ENCODE data around the gene LOXHD1. TPM values are rescaled to one million over a fixed set of nuclear protein-coding genes. Genes with fewer than 3 reads are reported as not detected.

LOXHD1 gene
- total RNA-seq, 2 experiments from 2014 or later, result 0.11 to 0.45 TPM

DNA sequence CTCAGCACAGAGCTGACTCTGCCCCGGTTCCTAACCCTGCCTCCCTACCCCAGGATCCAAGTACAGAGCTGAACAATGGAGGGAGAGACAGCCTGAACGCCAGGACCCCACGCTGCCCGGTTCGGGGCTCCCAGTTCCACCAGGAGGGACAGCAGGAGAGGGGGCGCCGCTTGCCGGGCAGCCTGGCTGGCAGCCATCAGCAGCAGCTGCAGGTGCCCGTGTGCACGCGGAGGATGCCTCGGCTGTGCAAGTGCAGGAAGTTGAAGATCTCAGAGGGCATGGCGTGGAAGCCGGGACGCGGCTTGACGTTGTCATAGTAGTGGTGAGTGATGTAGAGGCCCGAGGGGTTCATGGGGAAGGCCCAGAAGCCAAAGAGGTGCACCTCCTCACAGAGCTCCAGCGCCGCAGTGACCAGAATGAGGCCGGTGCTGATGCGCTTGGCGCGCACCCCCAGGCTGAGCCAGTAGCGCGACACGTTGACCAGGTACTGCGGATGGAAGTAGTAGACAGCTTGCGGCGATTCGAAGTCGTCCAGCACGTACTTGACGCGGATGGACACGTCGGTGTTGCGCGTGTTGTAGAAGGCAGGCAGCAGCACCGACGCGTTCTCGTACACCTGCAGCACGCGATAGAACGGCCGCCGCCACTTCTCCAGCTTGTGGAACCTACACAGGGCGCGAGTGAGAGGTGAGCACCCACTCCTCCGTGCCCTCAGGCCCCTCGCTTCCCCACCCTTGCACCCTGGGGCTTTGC is 23.0 kb upstream of the LOXHD1 start:
- DNase-seq, result no peak
- ATAC-seq, result no peak
- ChIA-PET CTCF (no interaction called here), POLR2A (no interaction called here)
- no peaks in the 10 kb centered on the region for H3K36me3 Mint-ChIP-seq (ENCODE audit: low read depth)
- H3K4me3 Mint-ChIP-seq, result no peak overlapping the region
- H3K4me1 Mint-ChIP-seq (ENCODE audit: low read depth), result no peaks in the 10 kb centered on the region
- H3K27ac Mint-ChIP-seq, result no peak overlapping the region
- no peaks in the 10 kb centered on the region for H3K9me3 Mint-ChIP-seq
- TF ChIP-seq CTCF (IDR thresholded peaks at IDR 0.05), result no peak
- peaks cover 9% of the 10 kb centered on the region for H3K27me3 Mint-ChIP-seq
- intact Hi-C loops (cut with micrococcal nuclease), result no loop called here

DNA sequence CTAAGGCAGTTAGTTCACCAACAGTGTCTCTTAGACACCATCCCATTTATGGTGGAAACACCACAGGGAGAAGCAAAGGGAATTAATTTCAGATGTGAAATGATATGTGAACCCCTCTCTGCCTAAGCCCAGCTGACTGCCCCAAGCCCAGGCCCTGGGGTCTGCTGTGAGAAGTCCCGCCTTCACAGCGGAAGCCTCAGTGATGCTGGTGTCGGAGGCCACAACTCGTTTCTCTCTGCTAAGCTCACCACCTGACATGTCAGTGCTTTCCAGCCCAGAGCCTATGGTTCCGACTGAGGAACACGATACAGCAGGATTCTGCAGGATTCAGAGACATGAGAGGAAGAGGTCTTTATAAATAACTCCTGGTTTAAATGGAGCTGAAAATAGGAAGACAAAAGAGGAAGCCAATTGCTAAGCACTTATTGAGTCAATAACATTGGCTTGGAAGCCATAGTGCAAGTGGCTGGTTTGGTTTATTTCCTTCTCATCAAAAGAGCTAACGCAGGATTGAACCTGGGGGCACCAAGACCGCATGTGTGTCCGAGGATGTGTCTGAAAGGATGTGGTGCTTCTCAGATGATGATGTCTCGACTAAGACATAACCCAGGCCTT is 21.9 kb upstream of the LOXHD1 start:
- ChIA-PET CTCF (no interaction called here), POLR2A (no interaction called here)
- intact Hi-C loops (cut with micrococcal nuclease), result no loop called here
- DNase-seq (no peak), ATAC-seq (no peak)
- no peaks in the 10 kb centered on the region for H3K9me3 Mint-ChIP-seq
- no peak for TF ChIP-seq CTCF (IDR thresholded peaks at IDR 0.05)
- peaks cover 14% of the 10 kb centered on the region for H3K27me3 Mint-ChIP-seq
- no peak overlapping the region for H3K4me3 Mint-ChIP-seq
- H3K4me1 Mint-ChIP-seq (ENCODE audit: low read depth), result no peaks in the 10 kb centered on the region
- no peaks in the 10 kb centered on the region for H3K36me3 Mint-ChIP-seq (ENCODE audit: low read depth)
- no peak overlapping the region for H3K27ac Mint-ChIP-seq

GRCh38 chr18:46678041-46678440 is 21.0 kb upstream of the LOXHD1 start:
- Mint-ChIP-seq H3K4me1 (ENCODE audit: low read depth) (no peaks in the 10 kb centered on the region), H3K27ac (no peak overlapping the region), H3K4me3 (no peak overlapping the region), H3K36me3 (ENCODE audit: low read depth) (no peaks in the 10 kb centered on the region), H3K27me3 (peaks cover 14% of the 10 kb centered on the region), H3K9me3 (no peaks in the 10 kb centered on the region)
- ATAC-seq, result no peak
- no peak for TF ChIP-seq CTCF (IDR thresholded peaks at IDR 0.05)
- no peak for DNase-seq
- ChIA-PET CTCF (no interaction called here), POLR2A (no interaction called here)
- intact Hi-C loops (cut with micrococcal nuclease), result no loop called here

GRCh38 chr18:46677611-46678010 is 20.6 kb upstream of the LOXHD1 start:
- Mint-ChIP-seq H3K4me1 (ENCODE audit: low read depth) (peaks cover 4% of the 10 kb centered on the region), H3K27me3 (peaks cover 14% of the 10 kb centered on the region), H3K9me3 (no peaks in the 10 kb centered on the region), H3K36me3 (ENCODE audit: low read depth) (no peaks in the 10 kb centered on the region), H3K4me3 (no peak overlapping the region), H3K27ac (no peak overlapping the region)
- ChIA-PET CTCF (no interaction called here), POLR2A (no interaction called here)
- ATAC-seq, result no peak
- intact Hi-C loops (cut with micrococcal nuclease), result no loop called here
- DNase-seq, result no peak
- no peak for TF ChIP-seq CTCF (IDR thresholded peaks at IDR 0.05)

DNA sequence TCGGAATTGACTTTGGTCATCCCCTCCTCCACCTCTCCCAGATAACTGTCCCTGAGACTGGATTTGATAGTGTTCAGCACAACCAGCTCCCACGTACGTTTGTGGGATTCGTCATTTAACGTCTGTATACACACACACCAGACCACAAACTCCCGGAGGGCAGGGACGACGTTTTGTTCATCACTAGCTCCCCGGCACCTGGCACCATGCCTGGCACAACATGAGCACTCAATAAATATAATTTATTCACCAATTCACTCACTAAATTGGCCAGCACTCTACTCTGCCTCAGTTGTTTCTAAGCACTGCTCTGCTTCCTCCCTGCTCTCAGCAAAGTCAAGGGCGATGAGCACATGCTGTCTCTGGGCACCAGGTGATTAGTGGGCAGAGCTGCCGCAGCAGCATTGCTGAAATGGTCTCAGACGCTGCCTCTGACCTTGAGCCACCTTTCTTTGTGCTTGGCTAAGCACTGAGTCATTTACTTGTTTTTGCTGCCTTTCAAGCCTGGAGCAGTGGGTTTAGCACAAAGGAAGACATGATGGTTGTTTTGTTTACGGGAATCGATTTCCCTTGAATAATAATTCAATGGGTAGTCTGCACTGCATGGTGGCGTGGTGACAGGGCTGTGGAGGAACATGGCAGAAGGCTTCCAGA is 19.3 kb upstream of the LOXHD1 start:
- Mint-ChIP-seq H3K4me1 (ENCODE audit: low read depth) (peaks cover 11% of the 10 kb centered on the region), H3K9me3 (no peaks in the 10 kb centered on the region), H3K27ac (no peak overlapping the region), H3K36me3 (ENCODE audit: low read depth) (no peaks in the 10 kb centered on the region), H3K4me3 (no peak overlapping the region), H3K27me3 (peaks cover 14% of the 10 kb centered on the region)
- no peak for ATAC-seq
- no peak for TF ChIP-seq CTCF (IDR thresholded peaks at IDR 0.05)
- ChIA-PET POLR2A (no interaction called here), CTCF (interaction anchor here (3.1 kb wide), 1 partner anchor 18 kb away, joined by 12 read pairs; no protein-coding TSS in a partner anchor)
- intact Hi-C loops (cut with micrococcal nuclease), result no loop called here
- no peak for DNase-seq
